ENCODE data around the gene EYS. TPM values are rescaled to one million over a fixed set of nuclear protein-coding genes. Genes with fewer than 3 reads are reported as not detected.

Gene EYS
- total and polyA plus RNA-seq, 9 of the 15 experiments (the other 6 are each of a cell fraction or from before 2014, with no cell fraction given), result 0.03 to 0.36 (median 0.10) TPM; not detected in 2

DNA sequence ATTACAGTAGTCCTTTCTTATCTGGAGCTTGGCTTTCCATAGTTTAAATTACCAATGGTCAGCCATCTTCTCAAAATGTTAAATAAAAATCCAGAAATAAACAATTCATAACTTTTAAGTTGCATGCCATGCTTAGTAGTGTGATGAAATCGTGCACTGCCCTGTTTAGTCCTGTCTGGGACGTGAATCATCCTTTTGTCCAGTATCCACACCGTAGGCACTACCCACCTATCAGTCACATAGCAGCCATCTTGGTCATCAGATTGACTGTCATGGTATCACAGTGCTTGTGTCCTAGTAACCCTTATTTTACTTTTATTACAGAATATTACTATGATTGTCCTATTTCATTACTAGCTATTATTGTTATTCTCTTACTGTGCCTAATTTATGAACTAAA, 924.1 kb downstream of the EYS start:
- H3K27ac ChIP-seq (ENCODE audit: extremely low read depth, low read depth, low read length), result no peak overlapping the region
- H3K36me3 ChIP-seq (ENCODE audit: control insufficient read depth, insufficient read depth, low read length), result no peaks in the 10 kb centered on the region
- no peaks in the 10 kb centered on the region for H3K4me1 ChIP-seq (replicated peaks in 1 of 2; ENCODE audit: control insufficient read depth in 2 of 2, insufficient read depth in 2 of 2, low read length in 2 of 2)
- H3K9ac ChIP-seq (ENCODE audit: insufficient read depth in 1 of 2, low read depth in 2 of 2, low read length in 2 of 2), result no peak overlapping the region
- in situ Hi-C loops (cut with MboI) (no loop called here), intact Hi-C loops (cut with micrococcal nuclease) (no loop called here)
- no peak overlapping the region for H3K4me2 ChIP-seq (ENCODE audit: insufficient read depth, low read length)
- no peak for ATAC-seq
- H3K9me1 ChIP-seq (ENCODE audit: control insufficient read depth, insufficient read depth, low read length), result no peaks in the 10 kb centered on the region
- DNase-seq (ENCODE audit: extremely low read depth in 1 of 4, low spot score in 3 of 4), result no peak
- WGBS (ENCODE audit: insufficient coverage, low coverage, missing lambda C conversion rate), result 0% methylated on average over 3 of the region's 3 CpGs
- no peak overlapping the region for H2AFZ ChIP-seq (ENCODE audit: low read depth, low read length)
- no peak overlapping the region for H3K4me3 ChIP-seq
- H3K27me3 ChIP-seq (ENCODE audit: control insufficient read depth in 2 of 2, insufficient read depth in 2 of 2, low read length in 2 of 2), result no peaks in the 10 kb centered on the region
- H3K79me2 ChIP-seq (ENCODE audit: control insufficient read depth, insufficient read depth, low read length), result no peaks in the 10 kb centered on the region
- no peak for FAIRE-seq
- H3K9me3 ChIP-seq (replicated peaks; ENCODE audit: control insufficient read depth, insufficient read depth, low read depth, low read length), result no peaks in the 10 kb centered on the region
- no TSS peak for BruUV-seq (replicated peaks)
- CTCF ChIA-PET (ENCODE audit: low intra/inter-chr PET ratio), result no interaction called here
- TF ChIP-seq, protein P1, sequence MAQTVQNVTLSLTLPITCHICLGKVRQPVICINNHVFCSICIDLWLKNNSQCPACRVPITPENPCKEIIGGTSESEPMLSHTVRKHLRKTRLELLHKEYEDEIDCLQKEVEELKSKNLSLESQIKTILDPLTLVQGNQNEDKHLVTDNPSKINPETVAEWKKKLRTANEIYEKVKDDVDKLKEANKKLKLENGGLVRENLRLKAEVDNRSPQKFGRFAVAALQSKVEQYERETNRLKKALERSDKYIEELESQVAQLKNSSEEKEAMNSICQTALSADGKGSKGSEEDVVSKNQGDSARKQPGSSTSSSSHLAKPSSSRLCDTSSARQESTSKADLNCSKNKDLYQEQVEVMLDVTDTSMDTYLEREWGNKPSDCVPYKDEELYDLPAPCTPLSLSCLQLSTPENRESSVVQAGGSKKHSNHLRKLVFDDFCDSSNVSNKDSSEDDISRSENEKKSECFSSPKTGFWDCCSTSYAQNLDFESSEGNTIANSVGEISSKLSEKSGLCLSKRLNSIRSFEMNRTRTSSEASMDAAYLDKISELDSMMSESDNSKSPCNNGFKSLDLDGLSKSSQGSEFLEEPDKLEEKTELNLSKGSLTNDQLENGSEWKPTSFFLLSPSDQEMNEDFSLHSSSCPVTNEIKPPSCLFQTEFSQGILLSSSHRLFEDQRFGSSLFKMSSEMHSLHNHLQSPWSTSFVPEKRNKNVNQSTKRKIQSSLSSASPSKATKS (CRISPR knock-in tag; IDR thresholded peaks at IDR 0.05), result no peak
- TF ChIP-seq ZSCAN29 (IDR thresholded peaks at IDR 0.05) (no peak), ESRRB (CRISPR knock-in tag; IDR thresholded peaks at IDR 0.05; ENCODE audit: borderline replicate concordance) (no peak), CREB1 (IDR thresholded peaks at IDR 0.05) (no peak), CREB1 (CRISPR knock-in tag; IDR thresholded peaks at IDR 0.05) (no peak), SIN3A (IDR thresholded peaks at IDR 0.05; ENCODE audit: borderline replicate concordance in 2 of 2, control insufficient read depth in 1 of 2, low read depth in 2 of 2, low read length in 2 of 2) (no peak), C11orf30 (IDR thresholded peaks at IDR 0.05; ENCODE audit: low read depth) (no peak), MXD1 (CRISPR knock-in tag; IDR thresholded peaks at IDR 0.05; ENCODE audit: borderline replicate concordance, poor library complexity, severe bottlenecking) (no peak), ZNF165 (CRISPR knock-in tag; IDR thresholded peaks at IDR 0.05; ENCODE audit: borderline replicate concordance) (no peak)
- no peaks in the 10 kb centered on the region for H4K20me1 ChIP-seq (replicated peaks; ENCODE audit: control insufficient read depth, insufficient read depth, low read length)
- POLR2A ChIA-PET, result no interaction called here
